GF-D8 (cell line): ENCODE data around the gene HSD17B14.

Experiments
- DNase-seq: peaks from one replicate; lab custom pipeline; 2025; lab: John Stamatoyannopoulos, UW

HSD17B14 gene

DNA sequence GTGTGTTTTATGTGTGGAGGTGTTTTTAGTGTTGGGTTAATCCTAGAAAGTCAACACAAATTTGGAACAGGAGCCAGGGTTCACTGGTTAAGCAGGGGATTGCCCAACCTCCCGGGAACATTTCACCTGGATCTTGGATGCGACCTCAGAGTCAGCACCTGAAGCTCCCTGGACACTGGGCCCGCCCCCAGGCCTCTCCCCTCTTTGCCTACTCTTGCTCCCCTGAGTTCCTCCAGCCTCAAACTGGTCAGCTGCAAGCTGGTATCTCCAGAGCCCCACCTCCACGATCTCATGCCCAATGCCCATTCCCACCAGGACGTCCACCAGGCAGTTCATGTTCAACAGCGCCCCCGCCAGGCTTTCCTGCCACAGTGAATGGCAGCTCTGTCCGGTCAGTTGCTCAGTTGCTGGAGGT lies 9.7 kb downstream of the HSD17B14 start:
- DNase-seq: no peak

DNA sequence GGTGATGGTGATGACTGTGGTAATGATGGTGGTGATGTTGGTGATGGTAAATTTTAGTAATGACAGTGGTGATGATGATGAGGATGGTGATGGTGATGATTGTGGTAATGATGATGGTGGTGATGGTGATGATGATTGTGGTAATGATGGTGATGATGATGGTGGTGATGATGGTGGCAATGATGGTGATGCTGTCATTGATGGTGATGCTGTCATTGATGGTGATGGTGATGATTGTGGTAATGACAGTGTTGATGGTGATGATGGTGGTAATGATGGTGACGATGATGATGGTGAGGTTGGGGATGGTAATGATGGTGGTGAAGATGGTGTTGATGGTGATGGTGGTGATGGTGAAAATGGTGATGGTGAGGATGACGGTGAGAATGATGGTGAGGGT lies 13.8 kb downstream of the HSD17B14 start:
- no peak for DNase-seq

DNA sequence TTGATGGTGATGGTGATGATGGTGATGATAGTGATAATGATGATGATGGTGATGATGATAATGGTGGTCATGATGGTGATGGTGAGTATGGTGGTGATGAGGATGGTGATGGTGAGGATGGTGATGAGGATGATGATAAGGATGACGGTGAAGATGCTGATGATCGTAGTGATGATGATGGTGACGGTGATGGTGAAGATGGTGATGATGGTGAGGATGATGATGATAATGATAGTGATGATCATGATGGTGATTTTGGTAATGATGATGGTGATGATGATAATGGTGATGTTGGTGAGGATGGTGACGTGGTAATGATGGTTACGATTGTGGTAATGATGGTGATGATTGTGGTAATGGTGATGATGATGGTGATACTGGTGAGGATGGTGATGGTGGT lies 14.7 kb downstream of the HSD17B14 start:
- DNase-seq: no peak

DNA sequence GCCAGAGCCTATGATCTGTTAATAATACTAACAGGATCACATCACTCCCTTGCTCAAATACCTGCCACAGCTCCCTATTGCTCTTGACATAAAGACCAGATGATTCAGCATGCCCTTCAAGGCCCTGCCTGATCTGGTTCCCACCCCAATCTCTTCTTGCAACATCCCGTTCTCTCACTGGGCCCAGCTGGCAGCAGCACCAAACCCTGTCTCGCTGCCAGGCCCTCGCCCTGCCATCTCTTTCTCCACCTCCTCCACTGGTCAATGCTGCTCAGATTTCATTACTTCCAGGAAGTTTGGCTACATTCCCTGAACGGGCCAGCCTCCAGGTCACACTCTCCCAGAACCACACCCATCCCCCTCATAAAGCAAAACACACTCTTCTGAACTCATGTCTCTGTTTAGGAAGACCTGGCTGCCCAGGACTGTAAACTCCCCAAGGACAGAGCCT lies 16.9 kb downstream of the HSD17B14 start:
- no peak for DNase-seq

DNA sequence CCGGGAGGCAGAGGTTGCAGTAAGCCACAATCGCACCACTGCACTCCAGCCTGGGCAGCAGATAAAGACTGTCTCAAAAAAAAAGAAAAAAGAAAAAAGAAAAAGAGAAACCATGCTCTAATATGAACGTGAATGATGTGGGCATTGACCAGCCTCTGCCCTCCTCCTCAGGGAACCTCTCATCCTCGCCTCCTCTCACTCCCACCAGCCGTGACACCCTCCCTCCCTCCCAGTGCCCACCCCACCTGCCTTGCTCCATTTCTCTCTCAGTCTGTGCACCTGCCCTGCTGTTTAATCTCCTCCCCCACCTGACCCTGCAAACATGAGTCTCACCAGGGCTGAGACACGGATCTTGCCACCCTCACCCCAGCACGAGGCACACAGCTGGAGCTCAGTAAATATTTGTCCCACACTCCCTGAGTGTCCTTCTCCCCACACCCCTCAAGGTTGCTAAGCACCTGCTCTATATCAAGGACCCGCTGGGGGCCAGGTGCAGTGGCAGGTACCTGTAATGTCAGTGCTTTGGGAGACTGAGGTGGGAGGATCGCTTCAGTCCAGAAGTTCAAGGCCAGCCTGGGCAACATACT lies 18.0 kb downstream of the HSD17B14 start:
- DNase-seq: no peak

DNA sequence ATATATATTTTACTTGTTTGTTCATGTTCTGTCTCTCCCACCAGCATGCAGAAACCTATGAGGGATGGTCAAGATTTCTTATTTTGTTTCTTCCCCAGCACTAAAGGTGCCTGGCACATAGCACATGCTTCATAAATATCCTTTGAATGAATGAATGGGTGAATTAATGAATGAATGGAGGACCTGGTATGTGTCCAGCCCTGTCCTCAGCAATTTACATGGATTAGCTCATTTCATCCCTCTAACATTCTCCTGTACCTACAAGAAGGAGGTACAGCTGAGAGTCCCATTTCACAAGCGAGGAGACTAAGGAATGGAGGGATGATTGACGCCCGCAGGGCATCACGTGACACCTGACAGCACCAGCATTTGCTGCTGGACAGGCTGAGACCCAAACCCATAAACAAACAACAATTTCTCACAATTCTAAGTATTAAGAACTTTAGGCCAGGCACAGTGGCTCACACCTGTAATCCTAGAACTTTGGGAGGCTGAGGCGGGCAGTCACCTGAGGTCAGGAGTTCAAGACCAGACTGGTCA lies 18.6 kb downstream of the HSD17B14 start:
- DNase-seq: no peak

DNA sequence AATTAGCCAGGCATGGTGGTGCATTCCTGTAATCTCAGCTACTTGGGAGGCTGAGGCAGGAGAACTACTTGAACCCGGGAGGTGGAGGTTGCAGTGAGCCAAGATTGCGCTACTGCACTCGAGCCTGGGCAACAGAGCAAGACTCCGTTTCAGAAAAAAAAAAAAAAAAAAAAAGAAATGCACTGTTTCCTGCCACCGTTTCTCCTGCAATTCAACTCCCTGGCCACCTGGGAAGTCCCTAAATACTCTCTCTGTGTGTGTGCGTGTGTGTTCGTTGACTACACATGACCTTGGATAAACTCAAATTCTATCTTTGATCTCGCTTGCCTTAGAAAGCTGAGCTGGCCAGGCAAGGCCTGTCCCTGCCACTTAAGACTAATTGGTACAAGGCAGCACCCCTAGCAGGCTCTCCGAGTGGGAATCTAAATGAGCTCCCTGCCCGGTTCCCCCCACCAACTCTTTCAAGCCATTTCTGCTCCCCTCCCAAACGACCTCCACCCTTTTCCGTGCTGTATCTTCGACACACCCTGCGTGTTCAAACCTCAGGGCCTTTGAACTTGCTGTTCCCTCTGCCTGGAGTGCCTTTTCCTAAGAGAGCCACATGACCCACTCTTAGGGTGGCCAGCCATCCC lies 20.3 kb downstream of the HSD17B14 start:
- no peak for DNase-seq

DNA sequence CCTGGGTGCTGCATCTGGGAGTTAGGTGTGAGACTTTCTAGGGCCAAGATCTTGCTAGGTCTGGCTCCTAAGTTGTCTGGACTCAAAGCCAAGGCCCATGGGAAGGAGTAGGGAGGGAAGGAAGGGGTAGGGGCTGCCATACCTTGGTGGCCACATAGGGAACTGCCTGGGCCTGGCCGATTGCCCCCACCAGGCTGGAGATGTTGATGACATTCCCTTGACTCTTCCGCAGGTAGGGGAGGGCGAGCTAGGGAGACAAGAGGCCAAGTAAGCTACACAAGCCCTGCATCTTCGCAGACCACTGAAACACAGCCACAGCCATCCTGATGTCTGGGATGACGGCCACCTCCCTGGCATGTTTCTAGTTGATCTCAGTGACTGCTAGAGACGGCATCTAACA lies 21.4 kb downstream of the HSD17B14 start:
- DNase-seq: no peak

DNA sequence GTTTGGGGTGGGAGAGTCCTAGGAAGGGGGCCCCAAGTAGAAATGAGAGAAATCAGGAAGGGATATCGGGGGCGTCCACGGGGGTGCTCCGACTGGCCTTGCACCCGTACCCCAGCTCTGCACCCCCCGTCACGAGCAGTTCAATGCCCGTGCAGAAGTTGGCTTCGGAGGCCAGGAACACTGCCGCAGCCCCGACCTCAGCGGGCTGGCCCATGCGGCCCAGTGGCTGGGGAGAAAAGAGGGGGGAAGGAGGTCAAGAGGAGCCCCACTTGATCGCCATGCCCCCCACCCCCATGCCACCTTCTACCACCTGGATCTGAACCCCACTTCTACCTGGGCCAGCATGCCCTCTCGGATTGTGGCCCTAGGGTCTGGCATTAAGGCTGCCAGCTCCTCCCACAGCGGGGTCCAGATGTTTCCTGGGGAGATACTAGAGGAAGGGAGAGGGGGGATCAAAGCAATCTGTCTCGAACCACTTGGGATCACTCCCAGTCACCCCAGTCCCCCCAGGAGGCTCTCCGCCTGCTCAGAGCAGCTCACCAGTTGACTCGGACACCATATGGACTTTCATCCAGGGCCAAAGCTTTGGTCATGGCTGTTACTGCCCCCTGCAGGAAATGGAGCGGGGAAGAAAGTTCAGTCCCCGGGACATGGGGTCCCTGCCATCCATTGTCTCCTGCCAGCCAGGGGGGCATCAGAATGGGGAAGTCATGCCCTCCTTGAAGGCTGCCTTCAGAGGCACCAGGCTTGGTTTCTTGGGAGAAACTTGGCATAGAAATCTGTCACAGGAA lies 23.0 kb downstream of the HSD17B14 start:
- DNase-seq: no peak

DNA sequence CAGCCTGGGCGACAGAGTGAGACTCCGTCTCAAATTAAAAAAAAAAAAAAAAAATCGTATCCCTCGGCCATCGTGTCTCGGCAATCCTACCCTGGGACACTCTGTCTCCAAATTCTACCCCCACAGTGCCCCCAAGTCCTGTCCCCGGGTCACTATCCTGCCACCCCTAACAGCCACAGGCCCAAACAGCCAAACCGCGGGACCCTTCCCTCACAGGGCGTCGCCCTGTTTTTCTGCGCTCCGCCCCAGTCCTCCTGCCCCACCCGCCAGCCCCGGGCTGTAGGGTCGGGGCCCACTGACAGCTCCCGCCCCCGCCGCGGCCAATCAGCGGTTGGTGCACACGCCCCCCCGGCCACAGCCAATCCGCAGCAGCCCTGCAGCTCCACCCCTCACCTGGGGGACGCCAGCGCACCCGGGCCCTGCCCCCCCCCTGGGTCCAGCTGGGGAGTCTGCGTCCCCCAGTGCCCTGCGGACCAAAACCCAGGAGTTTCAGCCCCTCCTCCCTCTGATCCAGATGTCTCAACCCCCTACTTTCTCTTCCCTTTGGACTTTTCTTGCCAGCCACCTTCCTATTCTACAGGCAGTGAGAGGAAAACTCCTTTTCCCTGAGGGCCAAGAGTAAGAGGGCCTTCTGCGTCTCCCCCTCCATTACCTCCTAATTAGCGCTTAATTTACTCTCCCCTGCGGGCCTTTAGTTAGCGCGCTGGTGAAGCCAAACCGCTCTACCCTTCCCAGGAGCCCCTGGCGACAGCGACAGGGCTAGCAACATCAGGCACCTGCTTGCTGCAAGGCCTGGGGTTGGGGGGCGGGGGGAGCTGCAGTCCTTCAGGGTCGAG lies 24.0 kb downstream of the HSD17B14 start:
- DNase-seq: no peak

DNA sequence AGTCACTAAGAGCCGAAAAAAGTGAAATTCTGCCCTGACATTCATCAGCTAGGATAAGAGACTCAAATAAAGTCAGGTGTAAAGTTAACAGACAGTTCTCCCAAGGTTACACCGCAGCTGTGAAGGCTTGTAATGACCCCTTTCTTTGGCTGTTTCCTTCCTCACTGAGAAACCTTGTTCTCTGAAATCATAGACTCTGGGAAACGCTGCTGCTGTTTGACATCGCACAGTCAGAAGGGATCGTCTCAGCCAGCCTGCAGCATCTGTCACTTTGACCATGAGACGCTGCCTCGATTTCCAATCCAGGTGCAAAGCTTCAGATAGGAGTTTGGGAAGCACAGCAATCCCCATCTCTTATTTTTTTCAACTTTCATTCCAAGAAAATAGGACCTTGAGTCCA lies 26.1 kb downstream of the HSD17B14 start:
- no peak for DNase-seq

DNA sequence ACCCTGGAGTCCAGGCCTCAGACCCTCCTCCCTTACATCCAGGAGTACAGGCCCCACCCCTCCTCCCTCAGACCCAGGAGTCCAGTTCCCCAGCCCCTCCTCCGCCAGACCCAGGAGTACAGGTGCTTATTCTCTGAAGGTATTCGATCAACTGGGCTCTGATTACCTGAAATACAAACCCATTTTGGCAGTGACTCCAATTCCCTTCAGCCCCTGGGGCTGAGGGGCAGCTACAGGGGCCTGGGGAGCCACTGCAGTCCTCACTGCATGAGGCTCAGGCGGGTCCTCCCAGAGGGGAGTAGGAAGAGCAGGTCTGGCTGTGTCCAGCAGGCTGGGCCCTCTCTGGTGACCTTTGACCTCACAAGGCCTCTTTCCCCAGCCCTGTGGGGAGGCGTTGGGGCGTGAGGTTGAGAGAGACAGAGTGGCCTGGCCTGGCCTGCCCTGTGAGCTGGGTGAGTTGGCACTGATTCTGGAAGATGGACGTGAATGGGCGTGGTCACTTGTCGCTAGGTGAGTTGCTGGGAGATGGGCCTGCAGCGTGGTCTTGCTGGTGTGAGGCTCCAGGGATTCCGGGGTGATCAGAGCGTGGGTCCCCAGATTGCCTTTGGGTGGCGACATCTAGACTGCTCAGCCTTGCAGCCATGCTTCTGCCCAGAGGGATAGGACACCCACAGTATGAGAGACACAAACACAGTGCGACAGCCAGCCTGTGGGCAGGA lies 28.5 kb downstream of the HSD17B14 start:
- DNase-seq: no peak

DNA sequence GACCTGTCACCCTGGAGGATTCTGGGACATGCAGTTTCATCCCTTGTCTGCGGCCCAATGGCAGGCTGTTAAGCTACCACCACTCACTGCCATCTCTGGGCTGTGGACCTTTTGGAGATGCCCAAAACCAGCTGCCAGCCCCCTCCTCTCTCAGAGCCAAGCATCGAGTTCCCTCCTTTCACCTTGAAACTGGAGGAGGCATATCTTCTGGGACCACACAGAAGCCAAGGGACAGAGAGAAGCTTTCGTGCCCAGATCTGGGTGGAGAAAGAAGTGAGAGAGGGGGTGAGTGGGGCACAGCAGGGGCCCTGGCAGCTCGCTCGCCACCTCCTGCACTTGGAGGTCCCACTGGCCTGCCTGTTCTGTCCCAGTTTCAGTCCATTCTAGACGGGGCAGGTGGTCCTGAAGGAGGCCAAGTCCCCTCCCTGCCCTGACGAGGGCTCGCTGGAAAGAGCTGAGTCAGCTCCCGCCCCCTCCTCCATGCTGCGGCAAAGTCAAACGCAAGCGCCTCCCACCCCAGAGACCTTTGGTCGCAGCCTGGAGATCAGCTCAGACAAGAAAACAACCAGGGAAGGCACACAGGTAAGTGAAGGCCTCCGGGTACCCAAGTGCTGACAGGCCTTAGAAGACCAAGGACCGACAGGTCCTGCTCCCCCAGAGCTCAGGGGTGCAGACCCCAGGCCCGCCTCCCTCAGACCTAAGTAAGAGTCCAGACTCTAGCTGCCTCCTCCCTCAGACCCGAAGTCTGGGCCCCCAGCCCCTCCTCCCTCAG lies 29.3 kb downstream of the HSD17B14 start:
- DNase-seq: no peak

DNA sequence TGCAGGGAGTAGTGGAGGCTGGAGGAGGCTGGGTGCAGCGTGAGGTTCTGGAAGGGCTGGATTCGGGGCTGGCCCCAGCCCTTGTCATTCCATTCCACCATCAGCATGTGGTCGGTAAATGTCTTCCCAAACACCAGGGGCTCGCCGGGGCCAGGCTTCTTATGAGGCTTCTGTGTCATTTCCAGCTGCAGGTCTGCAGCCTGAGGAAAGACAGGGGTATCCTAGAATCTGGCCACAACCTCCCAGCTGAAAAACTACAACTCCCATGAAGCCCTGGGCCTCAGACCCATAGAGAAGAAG lies 29.8 kb downstream of the HSD17B14 start:
- no peak for DNase-seq

DNA sequence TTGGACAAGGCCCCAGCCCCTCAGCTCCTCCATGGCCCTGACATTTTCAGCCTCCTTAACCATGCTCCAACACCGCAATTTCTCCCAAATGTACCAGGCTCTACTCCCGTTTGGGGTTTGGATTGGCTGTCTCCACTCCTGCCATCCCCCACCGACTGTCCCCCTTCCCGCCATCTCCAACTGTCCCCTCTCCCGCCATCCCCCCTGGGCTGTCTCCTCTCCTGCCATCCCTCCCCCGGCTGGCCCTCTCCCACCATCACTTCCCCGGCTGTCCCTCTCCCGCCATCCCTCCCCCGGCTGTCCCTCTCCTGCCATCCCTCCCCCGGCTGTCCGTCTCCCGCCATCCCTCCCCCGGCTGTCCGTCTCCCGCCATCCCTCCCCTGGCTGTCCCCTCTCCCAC lies 30.8 kb downstream of the HSD17B14 start:
- DNase-seq: no peak

DNA sequence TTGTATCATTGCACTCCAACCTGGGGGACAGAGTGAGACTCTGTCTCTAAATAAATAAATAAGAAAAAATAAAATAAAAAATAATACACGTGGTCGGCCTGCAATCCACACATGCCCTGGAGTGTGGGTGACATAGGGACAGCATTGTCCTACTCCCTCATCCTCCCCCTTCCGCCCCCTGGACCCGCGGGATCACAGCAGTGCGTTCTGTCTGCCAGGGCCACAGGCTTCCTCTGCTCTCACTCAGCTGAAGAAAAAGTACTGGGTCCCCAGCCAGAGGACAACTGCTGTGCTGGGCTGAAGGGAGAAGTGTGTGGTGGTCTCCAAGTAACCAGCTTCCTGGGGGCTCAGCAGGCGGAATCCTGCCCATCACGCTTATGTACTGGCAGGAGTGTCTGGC lies 31.8 kb downstream of the HSD17B14 start:
- no peak for DNase-seq

DNA sequence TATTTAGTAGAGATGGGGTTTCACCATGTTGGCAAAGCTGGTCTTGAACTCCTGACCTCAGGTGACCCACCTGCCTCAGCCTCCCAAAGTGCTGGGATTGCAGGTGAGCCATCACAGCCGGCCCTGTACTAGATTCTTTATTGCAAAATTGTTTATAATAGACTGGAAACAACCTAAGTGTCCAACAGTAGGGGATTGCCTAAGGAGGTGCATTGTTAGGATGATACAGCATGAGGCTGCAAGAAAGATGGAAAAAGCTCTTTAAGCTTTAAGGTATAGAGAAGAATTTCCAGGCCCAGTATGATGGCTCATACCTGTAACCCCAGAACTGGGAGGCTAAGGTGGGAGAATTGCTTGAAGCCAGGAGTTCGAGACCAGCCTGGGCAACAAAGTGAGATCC lies 33.7 kb downstream of the HSD17B14 start:
- DNase-seq: no peak

DNA sequence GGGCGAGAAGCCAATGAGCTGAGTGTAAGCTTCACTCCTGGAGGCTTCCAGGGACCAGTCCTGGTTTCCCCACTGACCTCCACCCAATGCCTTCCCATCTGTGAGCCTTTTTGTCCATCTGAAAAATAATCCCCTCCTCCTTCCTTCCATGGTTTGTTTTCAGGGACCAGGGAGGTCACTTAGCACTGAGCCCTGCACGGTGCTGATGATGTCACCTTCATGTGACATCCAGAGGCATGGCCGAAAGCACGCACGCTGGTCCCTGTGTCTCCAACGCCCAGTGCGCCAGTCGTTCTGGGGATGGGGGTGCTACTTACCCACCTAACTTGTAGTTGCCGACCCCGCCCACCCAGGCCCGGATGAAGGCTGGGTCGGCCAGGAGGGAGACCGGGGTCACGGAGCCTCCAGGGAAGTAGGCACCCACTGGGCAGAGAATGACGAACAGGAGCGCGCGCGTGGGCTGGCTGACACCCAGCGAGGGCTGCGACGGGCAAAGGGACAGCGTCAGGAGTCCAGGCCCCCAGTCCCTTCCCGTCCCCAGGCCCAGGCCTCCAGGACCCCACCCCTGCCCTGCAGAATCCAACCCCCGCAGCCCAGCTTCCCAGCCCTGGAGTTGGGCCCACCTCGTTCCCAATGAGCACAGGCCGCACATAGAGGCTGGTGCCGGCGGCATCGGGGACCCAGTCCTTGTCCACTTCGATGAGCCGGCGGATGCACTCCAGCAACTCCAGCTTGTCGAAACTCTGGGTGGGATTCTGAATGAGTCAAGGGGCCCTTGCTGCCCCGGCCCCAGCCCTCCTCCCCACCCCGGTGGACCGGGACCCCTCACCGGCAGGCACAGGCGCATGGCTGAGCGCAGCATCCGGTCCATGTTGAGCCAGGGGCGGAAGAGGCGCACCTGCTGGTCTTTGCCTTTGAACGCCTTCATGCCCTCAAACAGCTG lies 36.7 kb downstream of the HSD17B14 start:
- DNase-seq: no peak

DNA sequence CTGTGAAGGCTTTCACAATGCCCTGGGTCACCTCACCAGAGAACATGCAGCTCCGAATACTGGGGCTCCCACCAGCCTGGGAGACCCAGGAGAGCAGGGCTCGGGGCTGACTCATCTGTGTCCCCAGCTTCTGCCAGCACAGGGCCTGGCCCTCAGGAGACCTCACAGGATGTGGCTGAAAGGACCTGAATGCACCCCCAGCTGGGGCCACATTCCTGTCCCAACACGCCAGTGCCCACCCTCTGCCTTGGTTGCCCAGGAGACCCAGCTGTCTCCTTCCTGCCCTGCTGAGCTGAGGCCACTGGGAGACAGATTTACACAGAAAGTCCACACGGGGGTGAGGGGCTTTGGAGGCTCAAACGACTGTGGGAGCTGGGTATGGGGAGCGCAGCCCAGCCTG lies 37.4 kb downstream of the HSD17B14 start:
- DNase-seq: no peak

DNA sequence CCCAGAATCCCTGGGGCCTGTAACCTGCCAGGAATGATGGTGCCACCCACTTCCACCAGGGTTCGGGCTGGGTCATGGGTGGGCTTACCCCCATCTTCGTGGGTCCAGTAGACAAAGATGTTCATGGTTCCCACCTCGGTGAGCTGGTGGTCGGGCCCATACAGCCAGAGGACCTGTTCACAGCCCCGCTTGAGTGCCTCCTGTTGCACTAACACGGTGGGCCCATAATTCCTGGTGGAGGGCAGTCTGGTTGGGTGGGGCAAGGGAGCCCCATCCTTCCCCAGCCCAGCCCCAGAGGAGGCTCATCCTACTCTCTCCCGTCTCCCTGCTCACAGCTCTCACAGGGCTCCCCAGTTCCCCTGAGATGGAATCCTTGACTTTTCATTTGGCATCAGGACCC lies 39.2 kb downstream of the HSD17B14 start:
- DNase-seq: no peak
